ENCODE data around the gene TSACC.

The TSACC gene

DNA sequence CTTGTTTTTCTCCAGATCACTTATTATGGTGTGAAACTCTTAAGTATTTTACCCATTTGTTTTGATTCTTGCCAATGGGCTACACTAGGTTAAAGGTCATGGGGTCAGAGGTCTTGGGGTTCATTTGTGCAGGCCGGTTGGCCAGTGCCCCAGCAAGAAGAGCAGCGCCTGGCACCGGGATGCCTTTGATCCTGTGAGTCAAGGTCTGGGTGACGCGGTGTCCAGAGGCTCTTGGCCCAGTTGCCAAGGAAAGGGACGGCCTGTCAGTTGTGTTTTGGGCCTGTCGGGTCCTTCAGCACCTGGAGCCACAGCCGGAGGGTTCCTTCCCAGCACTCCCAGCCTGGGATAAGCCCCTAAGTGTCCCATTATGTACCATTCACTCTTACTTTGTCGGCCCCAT is 55.8 kb downstream of the TSACC start:
- no peak for DNase-seq (ENCODE audit: low read depth)

DNA sequence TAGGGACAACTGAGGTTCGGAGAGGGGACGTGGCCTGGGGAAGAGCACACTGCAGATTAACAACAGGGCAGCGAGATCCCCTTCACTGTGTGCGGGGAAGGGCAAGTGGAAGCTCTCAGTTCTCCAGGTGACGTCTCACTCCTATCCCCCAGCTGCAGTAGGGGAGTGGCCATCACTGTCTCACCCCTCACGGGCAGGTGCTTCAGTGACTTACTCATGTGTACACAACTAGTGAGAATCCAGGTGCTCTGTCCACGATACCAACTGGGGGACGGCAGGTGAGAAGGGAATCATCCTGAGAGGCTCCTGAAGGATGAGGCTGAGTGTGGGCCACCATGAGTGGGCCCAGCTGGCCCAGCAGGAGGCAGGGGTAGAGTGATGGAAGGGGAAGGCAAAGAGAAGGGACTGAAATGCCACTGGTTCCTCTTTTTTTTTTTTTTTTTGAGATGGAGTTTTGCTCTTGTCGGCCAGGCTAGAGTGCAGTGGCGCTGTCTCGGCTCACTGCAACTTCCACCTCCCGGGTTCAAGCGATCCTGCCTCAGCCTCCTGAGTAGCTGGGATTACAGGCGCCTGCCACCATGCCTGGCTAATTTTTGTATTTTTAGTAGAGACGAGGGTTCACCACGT is 56.6 kb downstream of the TSACC start:
- DNase-seq (ENCODE audit: low read depth), result no peak
